GM23338 (cell line): ENCODE measurements around the gene ZNF474. TPM values are rescaled to one million over a fixed set of nuclear protein-coding genes. Genes with fewer than 3 reads are reported as not detected.
A peak's percentile ranks its signal among the peaks of the same experiment; 100 is the strongest.

Source experiments
- ATAC-seq: fragments of 200-7000 bp; cut with Tn5 transposase; 3 replicates; pipeline ENCODE4 v1.9.1; 2020
- DNase-seq: peaks from one replicate; pipeline ENCODE4 v3.0.0-alpha.2; 2015; ENCODE audit warnings: low spot score
- H2AFZ ChIP-seq: fragments of 200-600 bp; sonication (generic); 2 replicates; pipeline ENCODE4 v1.8.0; 2016; ENCODE audit warnings: antibody characterized with exemption, mild to moderate bottlenecking, moderate library complexity
- H3F3A ChIP-seq: fragments of 200-600 bp; sonication (generic); replicated peaks from 2 replicates; pipeline ENCODE4 v1.8.0; 2017; ENCODE audit warnings: antibody characterized with exemption, mixed run types, low read depth
- H3K27ac ChIP-seq: fragments of 200-600 bp; sonication (generic); 2 replicates; pipeline ENCODE4 v1.6.1; 2016; ENCODE audit warnings: low read depth
- H3K27me3 ChIP-seq: fragments of 200-600 bp; sonication (generic); 2 replicates; pipeline ENCODE4 v1.8.0; 2016; ENCODE audit warnings: mild to moderate bottlenecking, mixed run types, moderate library complexity; ENCODE audit not compliant: insufficient read depth
- H3K36me3 ChIP-seq: fragments of 200-600 bp; sonication (generic); 2 replicates; pipeline ENCODE4 v1.8.0; 2016; ENCODE audit warnings: mild to moderate bottlenecking; ENCODE audit not compliant: insufficient read depth
- H3K4me1 ChIP-seq: fragments of 200-600 bp; sonication (generic); 2 replicates; pipeline ENCODE4 v1.8.0; 2016; ENCODE audit warnings: mild to moderate bottlenecking, moderate library complexity; ENCODE audit not compliant: insufficient read depth
- H3K4me2 ChIP-seq: fragments of 200-600 bp; sonication (generic); 2 replicates; pipeline ENCODE4 v1.7.1; 2017; ENCODE audit warnings: mixed run types
- H3K4me3 ChIP-seq: fragments of 200-600 bp; sonication (generic); 2 replicates; pipeline ENCODE4 v1.6.1; 2016; ENCODE audit warnings: mixed run types
- H3K79me2 ChIP-seq: fragments of 200-600 bp; sonication (generic); replicated peaks from 2 replicates; pipeline ENCODE4 v1.8.0; 2017; ENCODE audit warnings: mild to moderate bottlenecking; ENCODE audit not compliant: insufficient read depth
- H3K9me2 ChIP-seq: fragments of 200-600 bp; sonication (generic); 2 replicates; pipeline ENCODE4 v1.8.0; 2017; ENCODE audit not compliant: insufficient read depth
- H4K20me1 ChIP-seq: fragments of 200-600 bp; sonication (generic); replicated peaks from 2 replicates; pipeline ENCODE4 v1.8.0; 2017; ENCODE audit warnings: mild to moderate bottlenecking; ENCODE audit not compliant: insufficient read depth
- H3K27ac Mint-ChIP-seq: 2 replicates; pipeline ENCODE4 v1.8.0; 2020; ENCODE audit warnings: inconsistent platforms, mild to moderate bottlenecking, moderate library complexity, mixed read lengths
- H3K27me3 Mint-ChIP-seq: 3 replicates; pipeline ENCODE4 v1.8.0; 2022; ENCODE audit warnings: low read depth, mild to moderate bottlenecking, moderate library complexity, mixed read lengths, inconsistent platforms; ENCODE audit not compliant: insufficient read depth, poor library complexity
- H3K36me3 Mint-ChIP-seq: 3 replicates; pipeline ENCODE4 v1.8.0; 2021; ENCODE audit warnings: low read depth, mild to moderate bottlenecking, inconsistent platforms, moderate library complexity, mixed read lengths
- H3K4me1 Mint-ChIP-seq: 3 replicates; pipeline ENCODE4 v1.8.0; 2020; ENCODE audit warnings: mild to moderate bottlenecking, inconsistent platforms, mixed read lengths
- H3K4me3 Mint-ChIP-seq: 3 replicates; pipeline ENCODE4 v1.8.0; 2021; ENCODE audit warnings: moderate library complexity, mild to moderate bottlenecking, inconsistent platforms, mixed read lengths
- H3K9me3 Mint-ChIP-seq: 3 replicates; pipeline ENCODE4 v1.8.0; 2020; ENCODE audit warnings: moderate library complexity, mild to moderate bottlenecking, inconsistent platforms, mixed read lengths
- CREB1 ChIP-seq: fragments of 250-450 bp; sonication (Bioruptor Pico); IDR thresholded peaks from 2 replicates; pipeline ENCODE4 v1.5.0; 2020; ENCODE audit warnings: low read depth, mild to moderate bottlenecking, moderate library complexity
- CTCF ChIP-seq, 2 experiments: fragments of 200-600 bp in 1 of 2; sonication (generic) in 1 of 2; conservative IDR thresholded peaks; 2 replicates each; pipeline versions ENCODE4 v1.5.1 to v1.6.1; 2016 to 2017; ENCODE audit warnings: antibody characterized with exemption in 2 of 2, low read depth in 2 of 2, mild to moderate bottlenecking in 2 of 2, moderate library complexity in 1 of 2
- EZH2 ChIP-seq: fragments of 200-600 bp; sonication (generic); IDR thresholded peaks from one replicate; pipeline ENCODE4 v1.8.0; 2017; ENCODE audit warnings: antibody characterized with exemption, mild to moderate bottlenecking, low read depth; ENCODE audit not compliant: unreplicated experiment
- EZH2phosphoT487 ChIP-seq: fragments of 200-600 bp; sonication (generic); IDR thresholded peaks from one replicate; pipeline ENCODE4 v1.8.1; 2018; ENCODE audit warnings: antibody characterized with exemption; ENCODE audit not compliant: unreplicated experiment
- JUNB ChIP-seq: IDR thresholded peaks from one replicate; pipeline ENCODE4 v1.6.1; 2016; ENCODE audit warnings: antibody characterized with exemption; ENCODE audit not compliant: unreplicated experiment
- NANOG ChIP-seq: IDR thresholded peaks from 2 replicates; pipeline ENCODE4 v1.6.1; 2016; ENCODE audit warnings: antibody characterized with exemption, borderline replicate concordance
- POLR2AphosphoS5 ChIP-seq: IDR thresholded peaks from 2 replicates; pipeline ENCODE4 v1.6.1; 2016; ENCODE audit warnings: antibody characterized with exemption, low read depth
- ZNF114 ChIP-seq: fragments of 250-450 bp; sonication (Bioruptor Pico); IDR thresholded peaks from 2 replicates; pipeline ENCODE4 v1.5.0; 2020; ENCODE audit warnings: mild to moderate bottlenecking, moderate library complexity
- ZNF331 ChIP-seq: fragments of 250-450 bp; sonication (Bioruptor Pico); IDR thresholded peaks from 2 replicates; pipeline ENCODE4 v1.5.0; 2020; ENCODE audit warnings: low read depth, mild to moderate bottlenecking, moderate library complexity
- ZNF462 ChIP-seq: fragments of 250-450 bp; sonication (Bioruptor Pico); IDR thresholded peaks from 2 replicates; pipeline ENCODE4 v1.5.0; 2020; ENCODE audit warnings: mild to moderate bottlenecking, moderate library complexity
- polyA plus RNA-seq: library from polyadenylated mRNA; unstranded; fragments of >200 nt; fragmentation: Nextera tagmentation; extraction: Ambion mirVana; gene quantifications from 2 replicates; pipeline ENCODE4 v1.2.1, GENCODE V29; 2016
- total RNA-seq: library from RNA; depleted of rRNA; stranded (reverse); fragments of >200 nt; shearing (Covaris generic); gene quantifications from 2 replicates; pipeline ENCODE4 v1.2.3, GENCODE V29; 2014
- TF ChIP-seq, protein P1 (sequence below): IDR thresholded peaks from one replicate; pipeline ENCODE4 v1.6.1; 2018; ENCODE audit warnings: antibody characterized with exemption; ENCODE audit not compliant: unreplicated experiment

Gene ZNF474
- total and polyA plus RNA-seq, 2 experiments from 2014 or later = 0.59 TPM; not detected in 1

DNA sequence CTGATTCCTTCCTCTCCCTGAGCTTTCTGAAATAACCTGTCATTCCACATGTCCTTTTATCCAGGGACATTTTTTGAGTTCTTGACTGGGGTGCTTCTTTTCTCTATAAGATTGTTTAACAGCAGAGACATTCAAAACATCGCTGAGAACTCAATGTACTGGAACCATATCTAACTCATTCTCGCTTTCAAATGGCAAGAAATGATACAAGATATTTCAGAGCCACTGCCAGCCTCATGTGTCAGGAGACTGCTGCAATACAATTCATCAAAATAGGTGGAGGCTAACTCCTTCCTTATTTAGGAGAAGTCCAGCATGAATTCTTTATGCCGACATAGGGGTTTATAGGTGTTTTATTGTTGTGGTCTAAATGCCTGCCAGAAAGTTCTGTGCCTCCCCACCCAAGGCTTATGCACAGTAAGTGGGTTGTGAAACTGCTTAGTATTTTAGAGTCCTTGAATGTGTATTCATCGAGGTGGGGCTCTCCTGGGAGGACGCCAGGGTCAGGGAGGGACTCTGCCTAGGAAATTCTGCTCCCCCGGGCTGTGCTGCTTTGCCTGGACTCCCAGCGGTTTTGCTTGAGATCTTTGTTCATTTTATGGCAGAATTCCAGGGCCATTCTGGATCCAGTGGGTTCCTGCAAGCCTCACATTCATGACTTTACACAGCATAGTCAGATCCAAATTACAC is 53.9 kb downstream of the ZNF474 start (continued):
- TF ChIP-seq ZNF462 (CRISPR knock-in tag) (no peak), ZNF114 (no peak), EZH2 (no peak)

- H3K27ac ChIP-seq = no peak overlapping the region
- H3K9me2 ChIP-seq = no peaks in the 10 kb centered on the region
- H3K4me1 Mint-ChIP-seq = peaks cover 34% of the 10 kb centered on the region
- H3K79me2 ChIP-seq = no peaks in the 10 kb centered on the region
- ATAC-seq (no peak), DNase-seq (no peak)
- H3F3A ChIP-seq = no peaks in the 10 kb centered on the region
- H2AFZ ChIP-seq = peak overlapping the region; percentile 79
- no peak overlapping the region for H3K4me3 ChIP-seq
- H3K4me1 ChIP-seq = peaks cover 22% of the 10 kb centered on the region; the same call in 1 of the 2 replicates
- H4K20me1 ChIP-seq = no peaks in the 10 kb centered on the region
- no peak overlapping the region for H3K27ac Mint-ChIP-seq
- H3K36me3 ChIP-seq = no peaks in the 10 kb centered on the region
- no peak overlapping the region for H3K4me3 Mint-ChIP-seq
- H3K9me3 Mint-ChIP-seq = no peaks in the 10 kb centered on the region; the same call in 2 of the 3 replicates
- H3K27me3 ChIP-seq = no peaks in the 10 kb centered on the region
- no peaks in the 10 kb centered on the region for H3K27me3 Mint-ChIP-seq
- 0 out of 2 replicates have a peak overlapping the region, but pooled peaks have one; percentile 4 for H3K4me2 ChIP-seq
- H3K36me3 Mint-ChIP-seq = no peaks in the 10 kb centered on the region
- TF ChIP-seq JUNB = no peak
- no peak for TF ChIP-seq EZH2phosphoT487
- TF ChIP-seq CTCF (conservative IDR thresholded peaks at IDR 0.05; ENCODE audit: low read depth in 2 of 2) = no peak
- TF ChIP-seq EZH2 = no peak
- no peak for TF ChIP-seq POLR2AphosphoS5
- TF ChIP-seq ZNF331 (CRISPR knock-in tag) = no peak
- TF ChIP-seq, protein P1, sequence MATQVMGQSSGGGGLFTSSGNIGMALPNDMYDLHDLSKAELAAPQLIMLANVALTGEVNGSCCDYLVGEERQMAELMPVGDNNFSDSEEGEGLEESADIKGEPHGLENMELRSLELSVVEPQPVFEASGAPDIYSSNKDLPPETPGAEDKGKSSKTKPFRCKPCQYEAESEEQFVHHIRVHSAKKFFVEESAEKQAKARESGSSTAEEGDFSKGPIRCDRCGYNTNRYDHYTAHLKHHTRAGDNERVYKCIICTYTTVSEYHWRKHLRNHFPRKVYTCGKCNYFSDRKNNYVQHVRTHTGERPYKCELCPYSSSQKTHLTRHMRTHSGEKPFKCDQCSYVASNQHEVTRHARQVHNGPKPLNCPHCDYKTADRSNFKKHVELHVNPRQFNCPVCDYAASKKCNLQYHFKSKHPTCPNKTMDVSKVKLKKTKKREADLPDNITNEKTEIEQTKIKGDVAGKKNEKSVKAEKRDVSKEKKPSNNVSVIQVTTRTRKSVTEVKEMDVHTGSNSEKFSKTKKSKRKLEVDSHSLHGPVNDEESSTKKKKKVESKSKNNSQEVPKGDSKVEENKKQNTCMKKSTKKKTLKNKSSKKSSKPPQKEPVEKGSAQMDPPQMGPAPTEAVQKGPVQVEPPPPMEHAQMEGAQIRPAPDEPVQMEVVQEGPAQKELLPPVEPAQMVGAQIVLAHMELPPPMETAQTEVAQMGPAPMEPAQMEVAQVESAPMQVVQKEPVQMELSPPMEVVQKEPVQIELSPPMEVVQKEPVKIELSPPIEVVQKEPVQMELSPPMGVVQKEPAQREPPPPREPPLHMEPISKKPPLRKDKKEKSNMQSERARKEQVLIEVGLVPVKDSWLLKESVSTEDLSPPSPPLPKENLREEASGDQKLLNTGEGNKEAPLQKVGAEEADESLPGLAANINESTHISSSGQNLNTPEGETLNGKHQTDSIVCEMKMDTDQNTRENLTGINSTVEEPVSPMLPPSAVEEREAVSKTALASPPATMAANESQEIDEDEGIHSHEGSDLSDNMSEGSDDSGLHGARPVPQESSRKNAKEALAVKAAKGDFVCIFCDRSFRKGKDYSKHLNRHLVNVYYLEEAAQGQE = no peak
- TF ChIP-seq CREB1 (CRISPR knock-in tag) = no peak
- no peak for TF ChIP-seq NANOG
Observed at GRCh38 chr5:122183788-122184170, 54.4 kb downstream of the ZNF474 start.
